ENCODE data around the gene CFAP74. TPM values are rescaled to one million over a fixed set of nuclear protein-coding genes. Genes with fewer than 3 reads are reported as not detected.
"Not testable (repeated sequence)": the region's sequence is repeated elsewhere in the genome, so short reads cannot be mapped to it uniquely, and the experiment has no call there.

Gene CFAP74
- polyA plus RNA-seq, 3 donors: 0.24 to 1.3 (median 0.53) TPM

GRCh38 chr1:1988061-1988945 is 15.3 kb downstream of the CFAP74 start:
- DNase-seq: no peak

GRCh38 chr1:1987142-1987510 is 16.5 kb downstream of the CFAP74 start:
- DNase-seq: no peak

- no peak for DNase-seq
These were observed 17.0 kb downstream of the CFAP74 start for GRCh38 chr1:1986451-1987141.

GRCh38 chr1:1985375-1986050 is 18.1 kb downstream of the CFAP74 start:
- DNase-seq: no peak

- DNase-seq: no peak
These were observed 19.0 kb downstream of the CFAP74 start for GRCh38 chr1:1984560-1985070.

- no peak for DNase-seq
These were observed 21.0 kb downstream of the CFAP74 start for GRCh38 chr1:1982379-1983232.

- DNase-seq: not testable (repeated sequence)
These were observed 21.8 kb downstream of the CFAP74 start for GRCh38 chr1:1981631-1982327.

GRCh38 chr1:1981142-1981500 is 22.5 kb downstream of the CFAP74 start:
- DNase-seq: no peak

- DNase-seq: no peak
These were observed 23.0 kb downstream of the CFAP74 start for GRCh38 chr1:1980467-1981141.

- DNase-seq: no peak
These were observed 24.0 kb downstream of the CFAP74 start for GRCh38 chr1:1979482-1980165.

- DNase-seq: not testable (repeated sequence)
These were observed 24.7 kb downstream of the CFAP74 start for GRCh38 chr1:1978690-1979481.

- no peak for DNase-seq
These were observed 25.5 kb downstream of the CFAP74 start for GRCh38 chr1:1978108-1978507.

GRCh38 chr1:1976031-1976430 is 27.6 kb downstream of the CFAP74 start:
- DNase-seq: no peak

- DNase-seq: no peak
These were observed 28.1 kb downstream of the CFAP74 start for GRCh38 chr1:1975535-1975934.

GRCh38 chr1:1974834-1975233 is 28.8 kb downstream of the CFAP74 start:
- DNase-seq: no peak

- no peak for DNase-seq
These were observed 29.6 kb downstream of the CFAP74 start for GRCh38 chr1:1973716-1974642.

- DNase-seq: no peak
These were observed 30.4 kb downstream of the CFAP74 start for GRCh38 chr1:1972976-1973715.

Data from renal pelvis (tissue), 4 donors.